Activated T-helper 1 cell treated with Interleukin-2 at 50 U/mL for 16 hours (primary cell): ENCODE measurements around the gene GIMD1.
"Not testable (repeated sequence)": the region's sequence is repeated elsewhere in the genome, so short reads cannot be mapped to it uniquely, and the experiment has no call there.

Source experiments
- DNase-seq: peaks from one replicate; pipeline ENCODE4 v3.0.0-alpha.2; 2020; ENCODE audit warnings: low read depth

GIMD1 gene

DNA sequence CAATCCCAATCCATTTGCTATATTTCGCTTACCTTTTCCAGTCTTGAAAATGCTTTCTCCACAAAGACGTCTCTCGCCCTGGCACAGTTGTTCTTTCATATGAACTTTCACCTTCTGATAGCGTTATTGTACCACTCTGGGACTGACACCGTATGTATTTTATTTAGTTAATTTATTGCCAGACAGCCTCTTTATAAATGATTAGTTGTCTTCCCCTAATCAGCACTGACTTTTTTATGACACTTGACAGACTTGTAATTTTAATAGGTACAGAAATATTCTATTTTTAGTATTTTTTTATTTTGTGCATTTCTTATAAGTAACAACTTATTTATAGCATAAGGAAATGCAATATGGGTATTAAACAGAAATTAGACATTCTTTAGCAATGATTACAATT is at the start of gene GIMD1:
Gene GIMD1, minus strand, starts transcription at position 101 of the 400 bp plus-strand sequence. CDS start 1,343 bp downstream, outside the sequence.
- no peak for DNase-seq

DNA sequence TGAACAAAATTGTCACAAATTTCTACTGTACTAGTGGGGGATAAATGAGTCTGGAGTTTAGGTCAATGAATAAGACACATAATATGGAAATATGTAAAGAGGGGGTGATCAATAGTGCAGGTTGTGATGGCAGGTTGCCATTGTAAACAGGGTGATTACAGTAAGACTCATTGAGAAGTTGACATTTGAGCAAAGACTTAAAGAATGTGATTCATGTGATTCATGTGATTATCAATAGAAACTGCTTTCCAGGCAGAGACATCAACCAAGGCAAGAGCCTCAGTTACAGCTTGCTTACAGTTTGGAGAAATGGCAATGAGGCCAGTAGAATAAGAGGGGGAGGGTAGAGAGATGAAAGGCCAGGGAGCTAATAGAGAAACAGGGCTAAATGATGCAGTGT is 45.8 kb upstream of the GIMD1 start:
- no peak for DNase-seq

DNA sequence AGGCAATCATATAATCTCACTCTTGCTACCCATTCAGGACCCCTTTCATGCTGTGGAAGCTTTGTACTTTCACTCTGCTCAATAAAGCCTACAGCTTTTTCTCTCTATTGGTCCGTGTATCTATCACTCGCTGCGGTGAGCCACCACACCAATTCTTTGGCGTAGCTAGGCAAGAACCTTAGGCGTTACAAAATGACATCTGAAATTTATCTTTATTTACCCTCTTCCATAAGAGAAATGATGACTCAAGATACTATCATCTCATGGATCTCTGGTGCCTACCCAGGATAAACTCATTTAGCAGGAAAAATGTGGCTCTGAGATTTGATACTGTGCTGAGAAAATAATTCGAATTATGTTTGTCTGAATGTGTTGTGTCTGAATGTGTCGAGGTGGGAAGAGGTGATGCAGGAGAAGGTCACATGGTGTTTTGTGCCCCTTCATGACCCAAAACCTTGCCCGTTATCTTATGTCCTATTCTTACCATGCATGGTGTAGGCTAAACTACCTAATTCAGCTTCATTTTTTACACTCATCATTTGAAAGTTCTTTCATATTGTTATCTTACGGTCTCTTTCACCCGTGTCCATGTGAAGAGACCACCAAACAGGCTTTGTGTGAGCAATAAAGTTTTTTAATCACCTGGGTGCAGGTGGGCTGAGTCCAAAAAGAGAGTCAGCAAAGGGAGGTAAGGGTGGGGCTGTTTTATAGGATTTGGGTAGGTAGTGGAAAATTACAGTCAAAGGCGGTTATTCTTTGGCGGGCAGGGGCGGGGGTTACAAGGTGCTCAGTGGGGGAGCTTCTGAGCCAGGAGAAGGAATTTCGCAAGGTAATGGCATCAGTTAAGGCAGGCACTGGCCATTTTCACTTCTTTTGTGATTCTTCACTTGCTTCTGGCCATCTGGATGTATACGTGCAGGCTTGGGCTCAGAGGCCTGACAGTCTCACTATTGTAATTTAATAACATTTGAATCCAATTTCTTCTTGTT is 41.6 kb upstream of the GIMD1 start:
- DNase-seq: no peak

DNA sequence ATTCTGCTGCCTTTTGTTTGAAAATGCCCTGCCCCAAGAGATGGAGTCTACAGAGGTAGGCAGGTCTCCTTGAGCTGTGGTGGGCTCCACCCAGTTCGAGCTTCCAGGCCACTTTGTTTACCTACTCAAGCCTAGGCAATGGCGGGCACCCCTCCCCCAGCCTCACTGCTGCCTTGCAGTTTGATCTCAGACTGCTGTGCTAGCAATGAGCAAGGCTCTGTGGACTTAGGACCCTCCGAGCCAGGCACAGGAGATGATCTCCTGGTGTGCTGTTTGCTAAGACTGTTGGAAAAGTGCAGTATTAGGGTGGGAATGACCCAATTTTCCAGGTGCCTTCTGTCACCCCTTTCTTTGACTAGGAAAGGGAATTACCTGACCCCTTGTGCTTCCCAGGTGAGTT is 39.4 kb upstream of the GIMD1 start:
- not testable (repeated sequence) for DNase-seq

DNA sequence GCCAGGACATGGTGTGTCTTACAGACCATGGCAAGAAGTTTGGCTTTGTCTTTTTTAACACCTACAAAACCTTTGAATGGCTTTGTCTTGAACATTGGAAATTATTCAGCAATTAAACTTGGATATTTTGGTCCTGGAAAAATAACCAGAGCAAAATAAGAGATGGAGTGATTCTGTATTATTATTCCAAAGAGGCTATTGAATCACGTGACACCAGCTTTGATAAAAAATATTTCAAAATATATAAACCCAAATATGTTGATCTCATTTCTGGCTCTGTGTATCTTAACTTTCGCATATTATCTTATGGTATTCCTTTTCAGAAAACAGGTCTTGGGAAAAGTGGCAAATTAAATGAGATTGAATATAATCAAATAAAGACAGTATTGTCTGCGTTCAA is 32.6 kb upstream of the GIMD1 start:
- DNase-seq: no peak

DNA sequence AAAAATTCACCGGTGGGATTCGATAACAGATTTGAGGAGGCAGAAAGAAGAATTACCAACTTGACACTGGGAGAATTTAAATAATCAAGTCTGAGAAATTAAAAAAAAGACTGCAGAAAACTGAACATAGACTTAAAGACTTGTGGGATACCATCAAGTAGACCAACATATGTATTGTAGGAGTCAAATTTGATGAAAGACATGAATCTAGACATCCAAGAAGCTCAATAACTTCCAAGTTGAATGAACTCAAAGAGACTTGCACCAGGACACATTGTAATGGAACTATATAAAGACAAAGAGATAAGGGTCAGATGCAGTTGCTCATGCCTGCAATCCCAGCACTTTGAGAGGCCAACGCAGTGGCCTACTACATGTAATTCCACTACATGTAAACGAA is 30.3 kb upstream of the GIMD1 start:
- not testable (repeated sequence) for DNase-seq

DNA sequence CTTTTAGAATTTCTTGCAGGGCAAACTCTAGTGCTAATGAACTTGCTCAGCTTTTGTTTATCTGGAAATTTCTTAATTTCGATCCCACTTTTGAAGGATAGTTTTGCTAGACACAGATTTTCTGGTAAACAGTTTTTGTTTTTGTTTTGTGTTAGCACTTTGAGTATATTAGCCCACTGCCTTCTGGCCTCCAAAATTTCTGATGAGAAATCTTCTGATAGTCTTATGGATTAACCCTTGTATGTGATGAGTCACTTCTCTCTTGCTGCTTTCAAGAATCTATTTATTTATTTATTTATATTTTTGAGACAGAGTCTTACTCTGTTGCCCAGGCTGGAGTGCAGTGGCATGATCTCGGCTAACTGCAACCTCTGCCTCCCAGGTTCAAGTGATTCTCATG is 27.0 kb upstream of the GIMD1 start:
- DNase-seq: no peak

DNA sequence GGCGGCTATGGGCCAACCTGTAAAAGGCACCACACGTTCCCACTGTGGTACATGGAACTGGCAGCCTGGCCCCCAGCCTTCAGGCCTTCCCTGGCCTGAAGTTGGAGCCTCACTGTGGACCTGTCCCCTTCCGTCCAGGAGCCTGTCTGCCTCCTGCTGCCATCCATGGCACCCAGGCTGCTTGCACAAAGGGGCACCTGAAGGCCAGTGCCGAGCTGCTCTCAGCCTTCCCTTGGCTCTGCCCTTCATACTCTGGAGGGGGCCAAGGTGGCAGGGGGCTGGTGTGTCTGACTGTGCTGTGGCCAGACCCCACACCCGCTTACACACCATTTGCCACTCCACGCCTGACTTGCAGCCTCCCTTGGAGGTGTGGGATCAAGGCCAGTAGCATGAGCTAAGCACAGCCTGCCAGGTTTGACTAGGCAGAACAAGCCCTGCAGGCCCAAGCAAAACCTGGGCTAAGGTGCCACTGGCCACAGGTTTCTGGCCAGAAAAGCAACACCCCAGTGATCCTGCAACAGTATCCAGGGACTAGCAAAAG is 17.3 kb upstream of the GIMD1 start:
- DNase-seq: no peak

DNA sequence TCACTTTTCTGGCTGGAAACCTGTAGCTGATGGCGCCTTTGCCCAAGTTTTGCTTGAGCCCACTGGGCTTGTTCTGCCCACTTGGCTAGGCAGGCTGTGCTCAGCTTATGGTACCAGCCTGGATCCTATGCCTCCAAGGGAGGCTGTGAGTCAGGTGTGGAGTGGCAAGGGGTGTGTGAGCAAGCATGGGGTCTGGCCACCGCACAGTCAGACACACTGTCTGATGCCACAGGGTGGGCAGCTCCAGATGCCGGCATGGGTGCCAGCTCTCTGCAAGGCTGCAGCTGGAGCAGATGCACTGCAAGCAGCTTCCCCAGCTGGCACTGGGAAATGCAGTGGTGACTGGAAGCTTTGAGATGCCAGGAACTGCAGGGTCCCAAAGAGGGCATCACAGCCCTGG is 16.3 kb upstream of the GIMD1 start:
- DNase-seq: no peak

DNA sequence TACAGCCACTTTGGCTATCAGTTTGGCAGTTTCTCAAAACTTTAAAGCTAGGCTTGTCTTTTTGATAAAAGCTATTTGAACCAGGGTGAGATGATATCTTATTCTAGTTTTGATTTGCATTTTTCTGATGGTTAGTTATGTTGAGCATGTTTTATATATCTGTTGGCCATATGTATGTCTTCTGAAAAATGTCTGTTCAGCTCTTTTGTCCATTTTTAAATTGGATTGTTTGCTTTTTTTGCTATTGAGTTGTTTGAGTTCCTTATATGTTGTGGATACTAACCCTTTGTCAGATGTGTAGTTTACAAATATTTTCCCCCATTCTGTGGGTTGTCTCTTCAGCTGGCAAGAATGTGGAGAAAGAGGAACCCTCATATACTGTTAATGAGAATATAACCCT is 11.6 kb upstream of the GIMD1 start:
- no peak for DNase-seq

DNA sequence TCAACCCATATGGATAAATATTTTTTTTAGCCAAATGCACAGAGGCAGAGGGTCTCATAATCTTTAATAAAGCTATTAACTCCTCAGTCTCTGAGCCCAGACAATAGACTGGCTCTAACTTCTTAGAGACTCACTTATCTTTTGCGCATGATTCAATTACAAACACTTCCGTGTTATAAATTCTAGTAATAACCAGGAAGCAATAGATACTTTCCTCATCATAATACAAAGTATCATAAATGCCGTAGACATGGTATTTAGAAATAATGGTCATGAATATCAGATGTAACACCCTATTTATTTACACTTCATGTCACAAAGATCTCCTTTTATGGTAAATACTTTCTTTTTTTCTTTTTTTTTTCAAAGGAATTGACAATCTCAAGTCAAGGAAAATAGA is 4.4 kb upstream of the GIMD1 start:
- DNase-seq: no peak

DNA sequence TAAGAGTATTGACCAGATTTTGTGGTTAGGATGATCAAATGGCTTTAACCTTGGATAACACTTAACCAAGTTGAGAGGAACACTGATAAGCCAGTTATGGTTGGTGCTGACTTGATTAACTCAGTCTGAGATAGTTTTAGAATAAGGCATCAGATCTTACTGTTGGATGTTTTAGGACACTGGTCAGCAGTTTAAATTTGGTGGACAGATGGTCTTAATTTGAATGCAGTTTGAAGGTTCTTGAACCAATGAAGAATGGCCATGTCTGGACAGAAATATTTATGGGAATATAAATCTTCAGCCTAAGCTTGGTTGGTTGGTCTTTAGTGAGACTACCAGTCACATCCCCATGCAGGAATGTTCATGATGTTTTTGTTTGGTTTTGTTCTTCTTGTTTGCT is 2.6 kb upstream of the GIMD1 start:
- DNase-seq: no peak

DNA sequence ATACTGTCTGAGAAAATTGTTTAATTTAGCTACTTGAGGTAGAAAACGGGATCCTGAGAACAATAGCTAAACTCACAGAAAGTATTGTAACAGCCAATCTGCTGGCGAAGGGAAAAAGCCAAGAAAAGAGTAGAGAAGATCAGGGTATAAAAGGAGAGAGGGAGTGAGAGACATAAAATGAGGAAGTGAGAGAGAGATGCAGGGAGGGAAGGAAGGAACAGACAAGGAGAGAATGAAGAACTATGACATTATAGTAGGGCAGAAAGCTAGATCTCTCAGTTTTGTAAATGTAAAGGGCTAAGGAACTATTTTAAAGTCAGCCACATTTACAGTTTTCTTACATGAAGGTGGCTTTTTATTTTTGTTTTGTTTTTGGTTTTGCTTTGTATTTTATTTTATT is 1.6 kb upstream of the GIMD1 start:
- no peak for DNase-seq

DNA sequence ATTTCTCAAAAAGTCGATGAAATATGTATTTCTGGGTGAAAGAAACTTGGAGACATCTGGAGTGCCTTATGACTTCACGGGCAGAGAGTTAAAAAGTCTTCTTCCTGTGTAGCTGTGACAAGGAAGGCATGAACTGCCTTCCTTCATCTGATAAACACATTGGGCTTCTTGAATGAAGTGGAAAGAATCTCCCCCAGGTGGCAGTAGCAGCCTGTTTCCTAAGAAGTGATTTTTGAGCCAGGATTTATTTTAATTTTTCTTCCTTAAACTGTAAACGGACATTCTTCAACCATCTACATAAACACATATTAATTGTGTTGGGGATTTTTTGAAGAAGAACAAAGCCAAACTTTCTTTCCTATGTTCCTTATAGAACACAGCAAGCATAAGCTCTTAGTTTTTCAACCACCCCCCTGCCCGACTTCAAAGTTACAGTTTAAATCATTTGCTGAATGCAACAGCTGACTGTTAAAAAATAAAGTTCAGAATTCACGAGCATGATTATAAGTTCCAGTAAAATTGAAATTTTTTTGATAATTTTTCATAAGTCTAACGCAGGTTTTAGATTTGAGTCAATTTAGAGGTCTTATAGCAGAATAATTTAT is 980 bp upstream of the GIMD1 start:
- no peak for DNase-seq

DNA sequence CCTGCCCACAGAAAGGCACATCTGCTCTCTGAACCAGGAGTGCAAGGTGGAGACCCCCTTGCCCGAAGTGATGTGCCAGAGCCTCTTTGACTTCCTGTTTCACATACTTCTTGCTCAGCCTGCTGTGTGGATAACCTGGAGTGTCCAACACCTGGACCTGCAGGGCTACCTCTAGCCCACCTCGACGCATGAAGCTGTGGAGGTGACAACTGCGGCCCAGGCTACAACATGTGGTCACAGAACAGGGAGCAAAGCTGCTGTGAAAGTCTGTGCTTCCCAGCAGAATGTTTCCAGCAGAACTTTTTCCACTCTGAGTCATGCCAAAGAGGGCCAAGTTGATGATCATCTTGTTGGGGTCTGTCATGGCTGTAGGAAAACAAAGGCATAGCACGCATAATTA is 1.5 kb downstream of the GIMD1 start:
- no peak for DNase-seq

DNA sequence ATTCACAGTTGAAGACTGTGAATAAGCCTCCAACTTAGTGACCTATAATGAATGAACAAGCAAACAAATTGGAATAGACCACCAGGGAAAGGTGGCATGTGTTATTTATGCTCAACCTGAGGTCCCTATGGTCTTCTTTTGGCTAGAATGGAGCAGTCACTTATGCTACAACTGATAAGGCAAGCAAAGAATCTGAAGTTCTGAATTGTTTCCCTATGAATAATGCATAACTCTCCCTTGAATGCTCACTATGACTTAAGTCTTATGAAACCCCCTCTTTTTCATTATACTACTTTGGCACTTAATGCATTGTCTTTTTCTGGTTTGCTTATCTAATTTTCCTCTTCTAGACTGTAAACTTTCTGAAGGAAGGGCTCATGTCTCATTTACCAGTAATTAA is 2.6 kb downstream of the GIMD1 start:
- DNase-seq: no peak

DNA sequence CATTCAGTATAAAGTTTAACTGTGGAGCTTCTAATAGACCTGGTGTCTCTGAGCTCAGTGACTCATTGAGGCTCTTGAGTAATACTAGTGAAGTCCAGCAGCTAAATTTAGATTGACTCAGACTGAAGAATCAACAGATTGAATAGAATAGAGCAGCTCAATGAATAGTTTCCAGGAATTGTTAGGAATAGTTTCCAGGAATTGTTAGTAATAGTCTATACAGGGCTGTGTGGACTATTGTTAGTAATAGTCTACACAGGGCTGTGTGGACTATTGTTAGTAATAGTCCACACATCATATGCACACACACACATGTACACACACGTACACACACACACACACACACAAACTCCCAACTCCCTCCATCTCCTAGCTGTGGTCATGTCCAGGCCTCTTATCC is 3.0 kb downstream of the GIMD1 start:
- no peak for DNase-seq

DNA sequence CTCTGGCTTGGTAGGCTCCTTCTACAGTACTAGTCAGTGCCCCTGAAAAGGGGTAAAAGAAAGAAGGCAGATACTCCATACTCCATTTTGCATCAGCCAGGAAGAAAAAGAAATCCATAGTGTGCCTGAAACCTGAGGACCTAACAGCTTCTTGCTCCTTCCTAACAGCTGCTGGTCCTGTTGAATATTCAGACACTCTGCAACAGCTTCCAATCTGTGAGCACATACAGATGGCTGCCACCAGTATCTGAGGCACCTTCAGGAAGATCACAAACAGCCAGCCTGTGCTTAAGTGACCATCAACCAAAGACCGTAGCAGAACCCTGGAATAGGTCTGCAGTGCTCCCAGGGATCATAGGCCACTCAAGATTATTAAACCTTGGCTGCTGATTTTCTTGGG is 4.3 kb downstream of the GIMD1 start:
- DNase-seq: no peak

DNA sequence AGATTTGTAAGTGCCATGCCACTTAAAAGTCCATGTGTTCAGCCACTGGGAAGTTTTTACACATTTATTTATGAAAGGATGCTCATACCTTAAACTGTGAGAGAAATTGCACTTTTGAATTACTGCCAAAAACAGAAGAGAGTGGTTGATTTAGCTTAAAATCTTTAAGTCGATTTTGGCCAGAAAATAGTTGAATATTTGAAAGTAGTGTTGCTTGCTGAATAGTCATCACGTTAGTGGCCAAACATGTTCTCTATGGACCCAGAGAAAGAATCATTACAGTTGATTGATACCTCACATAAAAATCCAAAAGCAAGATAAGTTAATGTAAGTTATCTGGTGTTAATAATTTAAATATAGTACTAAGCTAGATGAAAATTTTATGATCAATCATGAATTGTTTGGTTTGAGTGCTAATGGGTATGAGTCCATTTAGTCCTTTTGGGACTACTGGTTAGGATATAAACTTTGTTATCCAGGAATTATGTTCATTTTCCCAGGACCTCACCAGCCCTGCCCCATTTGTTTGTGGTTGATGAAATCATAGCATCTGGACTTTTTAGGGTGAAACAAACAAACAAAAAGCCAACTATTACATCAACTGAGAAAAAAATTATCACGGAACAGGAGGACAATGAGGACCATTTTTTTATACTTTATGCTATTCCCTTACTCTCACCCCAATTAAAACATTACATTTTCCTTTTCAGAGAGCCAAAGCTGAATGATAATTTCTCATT is 6.3 kb downstream of the GIMD1 start:
- DNase-seq: no peak

DNA sequence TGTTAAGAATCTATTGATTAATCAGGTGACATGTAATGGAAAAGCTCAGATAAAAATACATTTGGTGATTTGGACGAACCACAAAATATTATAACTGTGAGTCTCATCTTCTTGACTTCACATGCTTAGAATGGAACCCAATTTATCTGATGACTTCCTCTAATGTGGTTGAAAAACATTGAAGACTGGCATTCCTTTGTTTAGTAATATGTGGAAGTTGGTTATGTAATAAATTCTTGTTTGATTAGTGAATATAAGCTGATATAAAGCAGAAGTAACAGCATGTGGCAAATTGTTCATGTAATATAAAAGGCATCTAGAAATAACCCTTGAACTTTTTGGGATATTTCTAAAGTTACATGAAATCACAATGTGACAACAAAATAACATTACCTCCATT is 9.7 kb downstream of the GIMD1 start:
- no peak for DNase-seq

DNA sequence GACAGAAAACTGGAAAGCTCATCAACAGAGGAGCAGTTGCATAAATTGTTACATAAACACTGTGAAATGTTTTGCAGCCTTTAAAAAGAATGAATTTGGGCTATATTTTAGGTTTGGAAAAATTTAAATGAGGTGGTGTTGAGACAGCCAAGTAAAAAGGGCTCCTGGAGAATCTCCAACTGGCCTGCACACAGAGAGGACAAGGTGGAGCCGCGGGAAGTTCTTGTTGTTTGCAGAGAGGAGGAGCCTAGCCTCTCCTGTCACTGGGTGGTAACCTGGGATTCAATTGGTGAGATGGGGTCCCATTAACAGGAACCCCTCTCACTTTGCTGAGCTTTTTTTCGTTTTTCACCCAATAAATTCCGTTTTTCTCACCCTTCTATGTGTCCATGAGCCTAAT is 13.4 kb downstream of the GIMD1 start:
- no peak for DNase-seq

DNA sequence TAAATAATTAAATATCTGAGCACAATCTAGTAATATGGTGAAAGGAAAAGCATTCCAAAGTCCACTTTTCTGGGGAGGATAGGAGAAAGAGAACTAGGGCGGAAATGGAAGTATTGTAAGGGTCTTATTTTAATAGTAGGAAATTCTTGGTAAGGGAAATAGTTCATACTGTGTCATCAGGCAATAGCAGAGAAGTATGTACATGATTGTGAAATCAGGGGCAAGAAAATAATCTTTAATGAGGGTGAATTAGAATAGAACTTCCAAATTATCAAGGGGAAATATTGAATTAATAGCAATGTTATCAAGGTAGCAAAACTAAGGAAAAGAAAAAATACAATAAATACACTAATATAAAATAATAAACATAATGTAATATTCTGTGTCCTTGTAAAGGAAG is 14.8 kb downstream of the GIMD1 start:
- no peak for DNase-seq

DNA sequence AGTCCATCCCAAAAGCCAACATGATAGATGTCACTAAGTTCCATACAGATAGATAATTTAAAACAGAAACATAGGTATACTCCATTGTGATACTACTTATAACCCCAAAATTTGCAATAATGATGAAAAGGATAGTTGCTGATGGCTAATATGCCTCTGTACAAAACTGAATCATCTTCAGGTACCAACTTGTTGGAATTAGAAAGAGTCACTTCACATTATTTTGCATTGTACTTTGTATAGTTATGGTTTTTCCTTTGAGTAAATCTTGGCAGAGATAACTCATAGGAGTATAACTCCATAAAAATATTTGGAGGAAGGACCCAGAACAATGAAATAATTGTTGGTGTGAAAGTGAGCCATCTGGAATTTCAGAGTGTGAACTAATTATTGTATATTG is 17.6 kb downstream of the GIMD1 start:
- no peak for DNase-seq
